HepG2 (cell line): Measurements from ENCODE around the gene TUFM. TPM values are rescaled to one million over a fixed set of nuclear protein-coding genes. Genes with fewer than 3 reads are reported as not detected.

Experiments used
- CHD2 ChIP-seq: IDR thresholded peaks from 2 replicates; pipeline ENCODE4 v1.6.1; 2011; ENCODE audit warnings: low read depth, low read length, improper control_type of control experiment
- KDM5B ChIP-seq: sonication (generic); formaldehyde crosslinking; IDR thresholded peaks from 2 replicates; pipeline ENCODE4 v1.4.0; 2020; ENCODE audit warnings: missing genetic modification reagents, mild to moderate bottlenecking, borderline replicate concordance
- KLF13 ChIP-seq: sonication (generic); formaldehyde crosslinking; IDR thresholded peaks from 2 replicates; pipeline ENCODE4 v1.4.0; 2020; ENCODE audit warnings: mild to moderate bottlenecking, missing genetic modification reagents
- POLR2AphosphoS5 ChIP-seq: IDR thresholded peaks from 2 replicates; pipeline ENCODE4 v1.6.1; 2012; ENCODE audit warnings: low read depth, low read length
- RBM39 ChIP-seq: fragments of 200-400 bp; formaldehyde crosslinking; IDR thresholded peaks from one replicate; pipeline ENCODE4 v1.6.1; 2018; ENCODE audit warnings: antibody characterized with exemption, mild to moderate bottlenecking, low read depth, low read length; ENCODE audit not compliant: poor library complexity, severe bottlenecking
- RFX3 ChIP-seq: IDR thresholded peaks from 2 replicates; pipeline ENCODE4 v1.6.1; 2016; ENCODE audit warnings: missing biosample characterization, missing genetic modification reagents
- SRF ChIP-seq: IDR thresholded peaks from 2 replicates; pipeline ENCODE4 v1.6.1; 2011; ENCODE audit warnings: mild to moderate bottlenecking, low read depth, low read length, moderate library complexity
- TARDBP ChIP-seq: sonication (generic); formaldehyde crosslinking; IDR thresholded peaks from 2 replicates; pipeline ENCODE4 v1.8.0; 2022; ENCODE audit warnings: mild to moderate bottlenecking, missing genetic modification reagents
- ZNF256 ChIP-seq: sonication (generic); formaldehyde crosslinking; conservative IDR thresholded peaks from 2 replicates; pipeline ENCODE4 v1.4.0; 2020; ENCODE audit warnings: missing genetic modification reagents
- ZNF34 ChIP-seq: sonication (generic); formaldehyde crosslinking; IDR thresholded peaks from 2 replicates; pipeline ENCODE4 v1.4.0; 2020; ENCODE audit warnings: mild to moderate bottlenecking, missing genetic modification reagents, borderline replicate concordance
- ZNF367 ChIP-seq: sonication (generic); formaldehyde crosslinking; IDR thresholded peaks from 2 replicates; pipeline ENCODE4 v1.4.0; 2020; ENCODE audit warnings: missing genetic modification reagents, borderline replicate concordance
- ZNF382 ChIP-seq: sonication (generic); formaldehyde crosslinking; IDR thresholded peaks from 2 replicates; pipeline ENCODE4 v1.5.0; 2020; ENCODE audit warnings: missing genetic modification reagents, mild to moderate bottlenecking, borderline replicate concordance
- ZNF605 ChIP-seq: sonication (generic); formaldehyde crosslinking; IDR thresholded peaks from 2 replicates; pipeline ENCODE4 v1.8.0; 2022; ENCODE audit warnings: mild to moderate bottlenecking, missing genetic modification reagents
- ZNF83 ChIP-seq: sonication (generic); formaldehyde crosslinking; IDR thresholded peaks from 2 replicates; pipeline ENCODE4 v1.4.0; 2020; ENCODE audit warnings: missing genetic modification reagents, mild to moderate bottlenecking, borderline replicate concordance
- ZNF879 ChIP-seq: sonication (generic); formaldehyde crosslinking; IDR thresholded peaks from 2 replicates; pipeline ENCODE4 v1.8.1; 2023; ENCODE audit warnings: missing genetic modification reagents
- ZZZ3 ChIP-seq: sonication (generic); formaldehyde crosslinking; IDR thresholded peaks from 2 replicates; pipeline ENCODE4 v1.4.0; 2020; ENCODE audit warnings: missing genetic modification reagents, mild to moderate bottlenecking, borderline replicate concordance
- polyA plus RNA-seq, 8 experiments: library from polyadenylated mRNA; depleted of rRNA in 3 of 8; stranded (reverse) in 7 of 8; unstranded in 1 of 8; fragments of >200 nt; fragmentation: Illumina TruSeq in 4 of 8; extraction: Trizol in 4 of 8; gene quantifications; 2 replicates each; pipeline versions ENCODE4 v1.2.1 to v1.2.3, GENCODE V29; 2011 to 2016; ENCODE audit warnings: low read depth in 4 of 8, missing spikeins in 1 of 8, mixed read lengths in 1 of 8; ENCODE audit not compliant: insufficient read depth in 1 of 8
- total RNA-seq, 5 experiments: library from RNA; depleted of rRNA; stranded (reverse); fragments of >200 nt; fragmentation: Illumina TruSeq; extraction: Trizol; gene quantifications; 2 replicates each; pipeline ENCODE4 v1.2.3, GENCODE V29; 2016; ENCODE audit warnings: low read depth in 1 of 5
- TF ChIP-seq, protein P1 (sequence below): sonication (generic); formaldehyde crosslinking; IDR thresholded peaks from 2 replicates; pipeline ENCODE4 v1.4.0; 2020; ENCODE audit warnings: missing genetic modification reagents
- TF ChIP-seq, protein P2 (sequence below): conservative IDR thresholded peaks from 2 replicates; pipeline ENCODE4 v1.6.1; 2018; ENCODE audit warnings: missing genetic modification reagents
- TF ChIP-seq, protein P3 (sequence below): sonication (generic); formaldehyde crosslinking; IDR thresholded peaks from 2 replicates; pipeline ENCODE4 v1.8.0; 2022; ENCODE audit warnings: mild to moderate bottlenecking, missing genetic modification reagents, moderate library complexity
- TF ChIP-seq, protein P4 (sequence below): sonication (generic); formaldehyde crosslinking; IDR thresholded peaks from 2 replicates; pipeline ENCODE4 v1.4.0; 2020; ENCODE audit warnings: missing genetic modification reagents

Gene TUFM
- total and polyA plus RNA-seq, 2 of the 13 experiments (the other 11 are each of a cell fraction or from before 2014, with no cell fraction given): 206 to 298 TPM

DNA sequence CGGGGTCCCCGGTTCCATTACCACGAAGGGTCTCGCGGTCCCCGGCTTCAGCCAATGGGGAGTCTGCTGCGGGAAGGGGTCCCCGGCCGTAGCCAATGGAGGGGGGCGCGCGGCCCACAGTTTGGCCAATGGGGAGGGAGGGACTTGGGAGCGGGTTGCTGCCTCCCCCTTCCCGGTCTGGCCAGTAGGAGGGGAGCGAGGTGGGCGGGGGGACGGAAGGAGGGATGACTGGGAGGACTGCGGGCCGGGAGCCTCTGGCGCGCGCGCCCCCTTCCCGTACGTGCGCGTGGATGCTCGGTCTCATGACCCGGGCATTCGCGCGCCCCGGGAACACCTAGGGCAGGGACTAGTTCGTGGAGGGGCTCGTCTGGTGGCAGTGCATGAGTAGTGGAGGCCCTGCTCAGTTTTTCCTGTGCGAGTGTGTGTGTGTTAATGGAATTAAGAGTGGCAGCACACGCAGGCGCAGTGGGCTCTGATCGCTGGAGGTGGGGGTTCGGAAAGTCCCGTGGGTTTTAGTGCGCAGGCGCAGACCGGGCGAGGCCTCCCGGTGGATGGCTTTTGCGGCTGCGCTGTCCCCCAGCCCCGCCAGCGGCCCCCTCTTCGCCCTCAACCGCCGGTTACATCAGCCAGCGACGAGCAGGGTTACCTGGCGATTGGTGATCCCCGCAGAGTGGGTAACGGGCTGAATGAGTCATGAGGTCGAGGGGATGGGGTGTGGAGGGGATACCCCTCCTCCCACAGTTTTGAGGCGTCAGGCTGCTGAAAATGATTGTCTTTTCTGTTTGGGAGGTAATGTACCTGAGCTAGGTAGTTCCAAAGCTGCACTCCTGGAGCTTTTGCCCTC is 22.1 kb downstream of the TUFM start (continued):
- peak; percentile 25; the same call in 1 of the 2 replicates for TF ChIP-seq SRF
- peak; percentile 94 for TF ChIP-seq CHD2
- TF ChIP-seq, protein P1, sequence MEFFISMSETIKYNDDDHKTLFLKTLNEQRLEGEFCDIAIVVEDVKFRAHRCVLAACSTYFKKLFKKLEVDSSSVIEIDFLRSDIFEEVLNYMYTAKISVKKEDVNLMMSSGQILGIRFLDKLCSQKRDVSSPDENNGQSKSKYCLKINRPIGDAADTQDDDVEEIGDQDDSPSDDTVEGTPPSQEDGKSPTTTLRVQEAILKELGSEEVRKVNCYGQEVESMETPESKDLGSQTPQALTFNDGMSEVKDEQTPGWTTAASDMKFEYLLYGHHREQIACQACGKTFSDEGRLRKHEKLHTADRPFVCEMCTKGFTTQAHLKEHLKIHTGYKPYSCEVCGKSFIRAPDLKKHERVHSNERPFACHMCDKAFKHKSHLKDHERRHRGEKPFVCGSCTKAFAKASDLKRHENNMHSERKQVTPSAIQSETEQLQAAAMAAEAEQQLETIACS (CRISPR knock-in tag): peak; percentile 99
- TF ChIP-seq, protein P2, sequence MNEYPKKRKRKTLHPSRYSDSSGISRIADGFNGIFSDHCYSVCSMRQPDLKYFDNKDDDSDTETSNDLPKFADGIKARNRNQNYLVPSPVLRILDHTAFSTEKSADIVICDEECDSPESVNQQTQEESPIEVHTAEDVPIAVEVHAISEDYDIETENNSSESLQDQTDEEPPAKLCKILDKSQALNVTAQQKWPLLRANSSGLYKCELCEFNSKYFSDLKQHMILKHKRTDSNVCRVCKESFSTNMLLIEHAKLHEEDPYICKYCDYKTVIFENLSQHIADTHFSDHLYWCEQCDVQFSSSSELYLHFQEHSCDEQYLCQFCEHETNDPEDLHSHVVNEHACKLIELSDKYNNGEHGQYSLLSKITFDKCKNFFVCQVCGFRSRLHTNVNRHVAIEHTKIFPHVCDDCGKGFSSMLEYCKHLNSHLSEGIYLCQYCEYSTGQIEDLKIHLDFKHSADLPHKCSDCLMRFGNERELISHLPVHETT (CRISPR knock-in tag): peak; percentile 95
- TF ChIP-seq TARDBP (CRISPR knock-in tag): peak; percentile 52; the same call in 1 of the 2 replicates
- TF ChIP-seq POLR2AphosphoS5: peak; percentile 64
- TF ChIP-seq RBM39: no peak
- TF ChIP-seq ZNF83 (CRISPR knock-in tag): no peak; the same call in 1 of the 2 replicates
- peak; percentile 60; the same call in 1 of the 2 replicates for TF ChIP-seq ZZZ3 (CRISPR knock-in tag)
- TF ChIP-seq, protein P3, sequence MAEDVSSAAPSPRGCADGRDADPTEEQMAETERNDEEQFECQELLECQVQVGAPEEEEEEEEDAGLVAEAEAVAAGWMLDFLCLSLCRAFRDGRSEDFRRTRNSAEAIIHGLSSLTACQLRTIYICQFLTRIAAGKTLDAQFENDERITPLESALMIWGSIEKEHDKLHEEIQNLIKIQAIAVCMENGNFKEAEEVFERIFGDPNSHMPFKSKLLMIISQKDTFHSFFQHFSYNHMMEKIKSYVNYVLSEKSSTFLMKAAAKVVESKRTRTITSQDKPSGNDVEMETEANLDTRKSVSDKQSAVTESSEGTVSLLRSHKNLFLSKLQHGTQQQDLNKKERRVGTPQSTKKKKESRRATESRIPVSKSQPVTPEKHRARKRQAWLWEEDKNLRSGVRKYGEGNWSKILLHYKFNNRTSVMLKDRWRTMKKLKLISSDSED: no peak
- no peak; the same call in 1 of the 2 replicates for TF ChIP-seq ZNF34 (CRISPR knock-in tag)
- no peak for TF ChIP-seq KLF13 (CRISPR knock-in tag)
- TF ChIP-seq, protein P4, sequence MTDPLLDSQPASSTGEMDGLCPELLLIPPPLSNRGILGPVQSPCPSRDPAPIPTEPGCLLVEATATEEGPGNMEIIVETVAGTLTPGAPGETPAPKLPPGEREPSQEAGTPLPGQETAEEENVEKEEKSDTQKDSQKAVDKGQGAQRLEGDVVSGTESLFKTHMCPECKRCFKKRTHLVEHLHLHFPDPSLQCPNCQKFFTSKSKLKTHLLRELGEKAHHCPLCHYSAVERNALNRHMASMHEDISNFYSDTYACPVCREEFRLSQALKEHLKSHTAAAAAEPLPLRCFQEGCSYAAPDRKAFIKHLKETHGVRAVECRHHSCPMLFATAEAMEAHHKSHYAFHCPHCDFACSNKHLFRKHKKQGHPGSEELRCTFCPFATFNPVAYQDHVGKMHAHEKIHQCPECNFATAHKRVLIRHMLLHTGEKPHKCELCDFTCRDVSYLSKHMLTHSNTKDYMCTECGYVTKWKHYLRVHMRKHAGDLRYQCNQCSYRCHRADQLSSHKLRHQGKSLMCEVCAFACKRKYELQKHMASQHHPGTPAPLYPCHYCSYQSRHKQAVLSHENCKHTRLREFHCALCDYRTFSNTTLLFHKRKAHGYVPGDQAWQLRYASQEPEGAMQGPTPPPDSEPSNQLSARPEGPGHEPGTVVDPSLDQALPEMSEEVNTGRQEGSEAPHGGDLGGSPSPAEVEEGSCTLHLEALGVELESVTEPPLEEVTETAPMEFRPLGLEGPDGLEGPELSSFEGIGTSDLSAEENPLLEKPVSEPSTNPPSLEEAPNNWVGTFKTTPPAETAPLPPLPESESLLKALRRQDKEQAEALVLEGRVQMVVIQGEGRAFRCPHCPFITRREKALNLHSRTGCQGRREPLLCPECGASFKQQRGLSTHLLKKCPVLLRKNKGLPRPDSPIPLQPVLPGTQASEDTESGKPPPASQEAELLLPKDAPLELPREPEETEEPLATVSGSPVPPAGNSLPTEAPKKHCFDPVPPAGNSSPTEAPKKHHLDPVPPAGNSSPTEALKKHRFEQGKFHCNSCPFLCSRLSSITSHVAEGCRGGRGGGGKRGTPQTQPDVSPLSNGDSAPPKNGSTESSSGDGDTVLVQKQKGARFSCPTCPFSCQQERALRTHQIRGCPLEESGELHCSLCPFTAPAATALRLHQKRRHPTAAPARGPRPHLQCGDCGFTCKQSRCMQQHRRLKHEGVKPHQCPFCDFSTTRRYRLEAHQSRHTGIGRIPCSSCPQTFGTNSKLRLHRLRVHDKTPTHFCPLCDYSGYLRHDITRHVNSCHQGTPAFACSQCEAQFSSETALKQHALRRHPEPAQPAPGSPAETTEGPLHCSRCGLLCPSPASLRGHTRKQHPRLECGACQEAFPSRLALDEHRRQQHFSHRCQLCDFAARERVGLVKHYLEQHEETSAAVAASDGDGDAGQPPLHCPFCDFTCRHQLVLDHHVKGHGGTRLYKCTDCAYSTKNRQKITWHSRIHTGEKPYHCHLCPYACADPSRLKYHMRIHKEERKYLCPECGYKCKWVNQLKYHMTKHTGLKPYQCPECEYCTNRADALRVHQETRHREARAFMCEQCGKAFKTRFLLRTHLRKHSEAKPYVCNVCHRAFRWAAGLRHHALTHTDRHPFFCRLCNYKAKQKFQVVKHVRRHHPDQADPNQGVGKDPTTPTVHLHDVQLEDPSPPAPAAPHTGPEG (CRISPR knock-in tag): peak; percentile 73
- no peak; the same call in 1 of the 2 replicates for TF ChIP-seq RFX3 (CRISPR knock-in tag)
- peak; percentile 83 for TF ChIP-seq ZNF367 (CRISPR knock-in tag)
- TF ChIP-seq KDM5B (CRISPR knock-in tag): peak; percentile 90; the same call in 1 of the 2 replicates
- TF ChIP-seq ZNF382 (CRISPR knock-in tag): no peak
- no peak for TF ChIP-seq ZNF605
- no peak for TF ChIP-seq ZNF879 (CRISPR knock-in tag)
- no peak for TF ChIP-seq ZNF256 (CRISPR knock-in tag)
